Fibroblast of lung (primary cell): ENCODE results near the gene CTTN. TPM values are rescaled to one million over a fixed set of nuclear protein-coding genes. Genes with fewer than 3 reads are reported as not detected.

Experiments
- DNase-seq, 2 donors: peaks; one replicate each; pipeline versions ENCODE4 v3.0.0 to v3.0.0-alpha.2; 2010; ENCODE audit warnings: low read depth in 2 of 2
- H2AFZ ChIP-seq: 2 replicates; pipeline ENCODE4 v1.5.1; 2012; ENCODE audit warnings: low read length, control low read depth, inconsistent platforms
- H3K27ac ChIP-seq: 2 replicates; pipeline ENCODE4 v1.5.1; 2011; ENCODE audit warnings: low read length, control low read depth; ENCODE audit not compliant: insufficient read depth
- H3K27me3 ChIP-seq: 2 replicates; pipeline ENCODE4 v1.5.1; 2011; ENCODE audit warnings: mild to moderate bottlenecking, low read length; ENCODE audit not compliant: control insufficient read depth, insufficient read depth
- H3K36me3 ChIP-seq: 2 replicates; pipeline ENCODE4 v1.5.1; 2011; ENCODE audit warnings: low read length; ENCODE audit not compliant: control insufficient read depth, insufficient read depth
- H3K4me1 ChIP-seq: 2 replicates; pipeline ENCODE4 v1.5.1; 2011; ENCODE audit warnings: low read length; ENCODE audit not compliant: control insufficient read depth, insufficient read depth; ENCODE audit errors: extremely low read depth
- H3K4me2 ChIP-seq: 2 replicates; pipeline ENCODE4 v1.5.1; 2011; ENCODE audit warnings: low read length, control low read depth; ENCODE audit not compliant: insufficient read depth; ENCODE audit errors: extremely low read depth
- H3K4me3 ChIP-seq, 4 experiments: fragments of 200-600 bp in 1 of 4; sonication (generic) in 1 of 4; replicated peaks in 1 of 4; 2 replicates each; pipeline ENCODE4 v1.5.1; 2011 to 2016; ENCODE audit warnings: low read length in 4 of 4, low read depth in 3 of 4, mild to moderate bottlenecking in 3 of 4, control low read depth in 2 of 4, inconsistent platforms in 1 of 4, mixed read lengths in 1 of 4; ENCODE audit not compliant: insufficient read depth in 1 of 4; ENCODE audit errors: control extremely low read depth in 1 of 4
- H3K79me2 ChIP-seq: 2 replicates; pipeline ENCODE4 v1.5.1; 2012; ENCODE audit warnings: mild to moderate bottlenecking, low read length, inconsistent platforms; ENCODE audit not compliant: control insufficient read depth, insufficient read depth
- H3K9ac ChIP-seq: 2 replicates; pipeline ENCODE4 v1.5.1; 2011; ENCODE audit warnings: mild to moderate bottlenecking, low read length, control low read depth; ENCODE audit not compliant: insufficient read depth
- H3K9me3 ChIP-seq: 2 replicates; pipeline ENCODE4 v1.5.1; 2012; ENCODE audit warnings: low read depth, low read length; ENCODE audit not compliant: control insufficient read depth, insufficient read depth
- H4K20me1 ChIP-seq: 2 replicates; pipeline ENCODE4 v1.5.1; 2011; ENCODE audit warnings: low read length; ENCODE audit not compliant: control insufficient read depth, insufficient read depth; ENCODE audit errors: extremely low read depth
- EZH2 ChIP-seq: IDR thresholded peaks from 2 replicates; pipeline ENCODE4 v1.5.1; 2012; ENCODE audit warnings: low read length, control low read depth, mild to moderate bottlenecking; ENCODE audit errors: missing control alignments
- polyA plus RNA-seq, 2 donors: library from polyadenylated mRNA; depleted of rRNA in 1 of 2; stranded (reverse) in 1 of 2; unstranded in 1 of 2; fragments of >200 nt; gene quantifications; 2 replicates each; pipeline ENCODE4 v1.2.1, GENCODE V29; 2011 to 2012; ENCODE audit warnings: missing spikeins in 1 of 2
- total RNA-seq: library from RNA; depleted of rRNA; stranded (reverse); fragments of >200 nt; gene quantifications from 2 replicates; pipeline ENCODE4 v1.2.1, GENCODE V29; 2014
- TF ChIP-seq, protein P1 (sequence below), 2 donors: IDR thresholded peaks in 1 of 2; conservative IDR thresholded peaks in 1 of 2; 1 replicate in 1 of 2; 2 replicates in 1 of 2; pipeline ENCODE4 v1.5.1; 2011 to 2012; ENCODE audit warnings: low read length in 2 of 2, control low read depth in 1 of 2, inconsistent platforms in 1 of 2, low read depth in 1 of 2, mild to moderate bottlenecking in 1 of 2

Gene CTTN
- total and polyA plus RNA-seq, 2 donors (not counting 1 experiment from before 2014, with no cell fraction given) = 198 to 428 TPM

- no peak for TF ChIP-seq EZH2
- TF ChIP-seq, protein P1, sequence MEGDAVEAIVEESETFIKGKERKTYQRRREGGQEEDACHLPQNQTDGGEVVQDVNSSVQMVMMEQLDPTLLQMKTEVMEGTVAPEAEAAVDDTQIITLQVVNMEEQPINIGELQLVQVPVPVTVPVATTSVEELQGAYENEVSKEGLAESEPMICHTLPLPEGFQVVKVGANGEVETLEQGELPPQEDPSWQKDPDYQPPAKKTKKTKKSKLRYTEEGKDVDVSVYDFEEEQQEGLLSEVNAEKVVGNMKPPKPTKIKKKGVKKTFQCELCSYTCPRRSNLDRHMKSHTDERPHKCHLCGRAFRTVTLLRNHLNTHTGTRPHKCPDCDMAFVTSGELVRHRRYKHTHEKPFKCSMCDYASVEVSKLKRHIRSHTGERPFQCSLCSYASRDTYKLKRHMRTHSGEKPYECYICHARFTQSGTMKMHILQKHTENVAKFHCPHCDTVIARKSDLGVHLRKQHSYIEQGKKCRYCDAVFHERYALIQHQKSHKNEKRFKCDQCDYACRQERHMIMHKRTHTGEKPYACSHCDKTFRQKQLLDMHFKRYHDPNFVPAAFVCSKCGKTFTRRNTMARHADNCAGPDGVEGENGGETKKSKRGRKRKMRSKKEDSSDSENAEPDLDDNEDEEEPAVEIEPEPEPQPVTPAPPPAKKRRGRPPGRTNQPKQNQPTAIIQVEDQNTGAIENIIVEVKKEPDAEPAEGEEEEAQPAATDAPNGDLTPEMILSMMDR (conservative IDR thresholded peaks at IDR 0.05 in 1 of 2, IDR thresholded peaks at IDR 0.05 in 1 of 2; ENCODE audit: low read depth in 1 of 2, low read length in 2 of 2) = no peak
These were observed 22.2 kb downstream of the CTTN start for GRCh38 chr11:70420496-70420895.

DNA sequence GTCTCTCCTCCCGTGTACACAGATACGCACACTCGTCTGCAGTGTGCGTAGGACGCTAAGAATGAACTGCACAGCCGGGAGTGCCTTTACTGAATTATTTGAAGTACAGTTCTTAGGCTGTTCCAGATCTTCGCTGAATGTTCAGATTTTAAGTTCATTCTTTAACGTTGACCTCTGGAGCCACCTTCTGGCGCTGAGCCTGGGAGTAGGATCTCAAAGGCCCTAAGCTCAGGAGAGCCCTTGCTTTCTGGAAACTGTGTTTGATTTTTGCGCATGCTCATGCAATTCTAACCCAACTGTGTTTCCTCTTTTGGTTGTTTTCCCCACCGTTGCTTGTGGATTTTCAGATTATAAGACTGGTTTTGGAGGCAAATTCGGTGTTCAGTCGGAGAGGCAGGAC is 22.8 kb downstream of the CTTN start:
- Histone ChIP-seq H3K79me2 (peaks cover 10% of the 10 kb centered on the region), H2AFZ (no peak overlapping the region), H3K4me1 (no peaks in the 10 kb centered on the region), H3K4me2 (no peak overlapping the region), H3K27ac (no peak overlapping the region), H3K27me3 (no peaks in the 10 kb centered on the region), H3K36me3 (peaks cover 58% of the 10 kb centered on the region), H3K9me3 (no peaks in the 10 kb centered on the region), H3K4me3 (no peak overlapping the region), H4K20me1 (peaks cover 2% of the 10 kb centered on the region), H3K9ac (no peak overlapping the region)
- TF ChIP-seq, protein P1 (conservative IDR thresholded peaks at IDR 0.05 in 1 of 2, IDR thresholded peaks at IDR 0.05 in 1 of 2; ENCODE audit: low read depth in 1 of 2, low read length in 2 of 2) = no peak
- no peak for TF ChIP-seq EZH2
- DNase-seq = no peak

More at GRCh38 chr11:70420496-70420895, 22.2 kb downstream of the CTTN start:
- Histone ChIP-seq H3K27ac (no peak overlapping the region), H2AFZ (no peak overlapping the region), H3K4me3 (no peak overlapping the region), H3K27me3 (no peaks in the 10 kb centered on the region), H3K4me2 (no peak overlapping the region), H4K20me1 (peaks cover 2% of the 10 kb centered on the region), H3K9me3 (no peaks in the 10 kb centered on the region), H3K4me1 (no peaks in the 10 kb centered on the region), H3K36me3 (peaks cover 59% of the 10 kb centered on the region), H3K79me2 (peaks cover 10% of the 10 kb centered on the region), H3K9ac (no peak overlapping the region)
- DNase-seq = peak in 1 of 2 donors; percentile 20

DNA sequence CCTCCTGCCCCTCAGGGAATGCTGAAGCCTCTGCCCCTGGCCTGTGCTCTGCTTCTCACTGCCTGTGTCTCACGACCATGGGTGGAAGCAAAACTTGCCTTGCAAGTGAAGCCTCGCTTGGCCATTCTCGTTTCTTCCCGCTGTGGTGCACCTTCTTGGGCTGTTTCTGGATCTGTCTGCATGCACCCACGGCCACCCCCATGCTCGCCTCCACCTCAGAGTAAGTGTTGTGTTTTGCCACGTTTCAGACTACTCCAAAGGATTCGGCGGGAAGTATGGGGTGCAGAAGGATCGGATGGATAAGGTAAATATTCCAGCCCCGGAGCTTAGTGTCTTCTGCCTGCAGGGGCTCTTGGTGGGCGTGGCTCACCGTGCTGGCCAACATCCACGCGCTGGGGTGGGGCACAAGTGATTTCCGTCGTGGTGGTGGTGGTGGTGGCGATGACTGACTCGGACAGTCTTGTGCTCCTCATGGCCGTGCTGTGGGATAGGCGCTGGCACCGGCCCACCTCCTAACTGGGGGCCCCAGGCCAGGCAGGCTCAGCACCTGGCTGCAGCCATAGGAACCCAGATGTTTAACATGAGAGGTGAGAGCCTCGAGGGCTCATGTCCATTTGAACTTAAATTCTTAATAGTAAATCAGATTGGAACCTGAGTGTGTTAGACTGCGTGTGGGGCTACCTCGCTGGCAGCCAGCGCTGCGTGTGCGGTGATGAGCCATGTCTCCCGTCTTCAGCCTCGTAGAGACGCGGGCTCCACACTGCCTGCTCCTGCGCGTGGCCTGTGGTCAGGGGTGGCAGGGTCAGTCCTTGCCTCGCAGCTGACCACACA is 24.6 kb downstream of the CTTN start:
- no peak overlapping the region for H3K4me3 ChIP-seq
- H3K9ac ChIP-seq = no peak overlapping the region
- no peak for DNase-seq
- H4K20me1 ChIP-seq = peaks cover 2% of the 10 kb centered on the region
- TF ChIP-seq, protein P1 (conservative IDR thresholded peaks at IDR 0.05 in 1 of 2, IDR thresholded peaks at IDR 0.05 in 1 of 2; ENCODE audit: low read depth in 1 of 2, low read length in 2 of 2) = no peak
- TF ChIP-seq EZH2 = no peak
- H3K4me2 ChIP-seq = no peak overlapping the region
- peaks cover 56% of the 10 kb centered on the region for H3K36me3 ChIP-seq
- no peaks in the 10 kb centered on the region for H3K27me3 ChIP-seq
- H3K4me1 ChIP-seq = no peaks in the 10 kb centered on the region
- H3K79me2 ChIP-seq = peaks cover 10% of the 10 kb centered on the region
- no peaks in the 10 kb centered on the region for H3K9me3 ChIP-seq
- H2AFZ ChIP-seq = no peak overlapping the region
- no peak overlapping the region for H3K27ac ChIP-seq
